ENCODE measurements around the gene CTSO. TPM values are rescaled to one million over a fixed set of nuclear protein-coding genes. Genes with fewer than 3 reads are reported as not detected.

CTSO gene
- total RNA-seq, 2 donors from 2014 or later = 10.9 to 13.7 TPM

- no peak for ATAC-seq
- no peak for DNase-seq
- H3K27me3 ChIP-seq = no peaks in the 10 kb centered on the region
- H3K4me3 ChIP-seq = no peak overlapping the region
- 50 to 61% methylated on average over 3 of the region's 3 CpGs for WGBS, 2 donors
- TF ChIP-seq POLR2A (IDR thresholded peaks at IDR 0.05) (no peak), CTCF (IDR thresholded peaks at IDR 0.05) (no peak)
- intact Hi-C loops (cut with DNase I) = no loop called here
- peaks cover 8% of the 10 kb centered on the region for H3K4me1 ChIP-seq
- no peak overlapping the region for H3K27ac ChIP-seq
- no peaks in the 10 kb centered on the region for H3K9me3 ChIP-seq
- H3K36me3 ChIP-seq (replicated peaks in 1 of 2; ENCODE audit: insufficient read depth in 1 of 2, low read depth in 2 of 2) = no peaks in the 10 kb centered on the region
These were observed 69.8 kb downstream of the CTSO start for GRCh38 chr4:155883895-155884294.

DNA sequence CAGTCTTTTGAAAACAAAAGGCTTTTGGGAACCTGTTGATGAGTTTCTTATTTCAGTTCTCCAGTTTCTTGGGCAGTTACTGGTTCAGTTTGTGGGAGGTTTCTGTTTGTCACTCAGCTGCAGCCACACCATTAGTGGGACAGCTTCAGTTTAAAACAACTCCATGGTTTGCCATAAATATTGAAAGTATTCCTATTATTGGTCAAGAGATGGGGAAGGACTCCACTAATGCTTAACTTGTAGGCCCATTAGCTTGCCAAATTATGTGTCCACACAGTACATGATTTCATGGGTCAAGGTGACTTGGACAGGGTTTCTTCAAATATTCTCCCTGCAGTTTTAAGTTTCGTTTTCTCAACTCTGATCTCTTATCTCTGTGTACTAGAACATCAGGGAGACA lies 72.1 kb downstream of the CTSO start:
- 10 to 23% methylated on average over 1 of the region's 1 CpG for WGBS, 2 donors
- peaks cover 6% of the 10 kb centered on the region for H3K4me1 ChIP-seq
- peak; percentile 96 for ATAC-seq
- TF ChIP-seq POLR2A (IDR thresholded peaks at IDR 0.05) = no peak
- TF ChIP-seq CTCF (IDR thresholded peaks at IDR 0.05) = no peak
- H3K9me3 ChIP-seq = no peaks in the 10 kb centered on the region
- no peaks in the 10 kb centered on the region for H3K36me3 ChIP-seq (replicated peaks in 1 of 2; ENCODE audit: insufficient read depth in 1 of 2, low read depth in 2 of 2)
- DNase-seq = peak in 2 of 4 donors; percentile 13 to 54
- no peaks in the 10 kb centered on the region for H3K27me3 ChIP-seq
- H3K27ac ChIP-seq = peak overlapping the region in 3 of 4 donors; percentile 52 to 76 (median 69)
- H3K4me3 ChIP-seq = no peak overlapping the region
- intact Hi-C loops (cut with DNase I) = no loop called here

GRCh38 chr4:155879767-155880166 lies 73.9 kb downstream of the CTSO start:
- DNase-seq (no peak), ATAC-seq (no peak)
- no peaks in the 10 kb centered on the region for H3K9me3 ChIP-seq
- intact Hi-C loops (cut with DNase I) = no loop called here
- no peak overlapping the region for H3K27ac ChIP-seq
- TF ChIP-seq POLR2A (IDR thresholded peaks at IDR 0.05) (no peak), CTCF (IDR thresholded peaks at IDR 0.05) (no peak)
- no peaks in the 10 kb centered on the region for H3K27me3 ChIP-seq
- H3K4me1 ChIP-seq = peaks cover 6% of the 10 kb centered on the region
- H3K4me3 ChIP-seq = no peak overlapping the region
- no peaks in the 10 kb centered on the region for H3K36me3 ChIP-seq (replicated peaks in 1 of 2; ENCODE audit: insufficient read depth in 1 of 2, low read depth in 2 of 2)

GRCh38 chr4:155878611-155879010 lies 75.1 kb downstream of the CTSO start:
- no peak for ATAC-seq

More at GRCh38 chr4:155878611-155879010, 75.1 kb downstream of the CTSO start:
- WGBS, 2 donors = 26 to 33% methylated on average over 2 of the region's 2 CpGs
- no peaks in the 10 kb centered on the region for H3K36me3 ChIP-seq (replicated peaks in 1 of 2; ENCODE audit: insufficient read depth in 1 of 2, low read depth in 2 of 2)
- no peak overlapping the region for H3K4me3 ChIP-seq
- no peak for DNase-seq
- H3K27me3 ChIP-seq = no peaks in the 10 kb centered on the region
- TF ChIP-seq CTCF (IDR thresholded peaks at IDR 0.05) (no peak), POLR2A (IDR thresholded peaks at IDR 0.05) (no peak)
- no peaks in the 10 kb centered on the region for H3K9me3 ChIP-seq
- intact Hi-C loops (cut with DNase I) = no loop called here
- peaks cover 6% of the 10 kb centered on the region for H3K4me1 ChIP-seq
- H3K27ac ChIP-seq = no peak overlapping the region
